Daoy (cell line): ENCODE results near the gene OR11H7. TPM values are rescaled to one million over a fixed set of nuclear protein-coding genes. Genes with fewer than 3 reads are reported as not detected.
"Not testable (repeated sequence)": the region's sequence is repeated elsewhere in the genome, so short reads cannot be mapped to it uniquely, and the experiment has no call there.

Experiments used
- DNase-seq: peaks from one replicate; pipeline ENCODE4 v3.0.0-alpha.2; 2015; ENCODE audit warnings: low read depth
- total RNA-seq: library from RNA; depleted of rRNA; stranded (reverse); fragments of >200 nt; shearing (Covaris generic); gene quantifications from 2 replicates; pipeline ENCODE4 v1.2.3, GENCODE V29; 2014; rRNA removed

Gene OR11H7
- not detected in 2 replicates for total RNA-seq

DNA sequence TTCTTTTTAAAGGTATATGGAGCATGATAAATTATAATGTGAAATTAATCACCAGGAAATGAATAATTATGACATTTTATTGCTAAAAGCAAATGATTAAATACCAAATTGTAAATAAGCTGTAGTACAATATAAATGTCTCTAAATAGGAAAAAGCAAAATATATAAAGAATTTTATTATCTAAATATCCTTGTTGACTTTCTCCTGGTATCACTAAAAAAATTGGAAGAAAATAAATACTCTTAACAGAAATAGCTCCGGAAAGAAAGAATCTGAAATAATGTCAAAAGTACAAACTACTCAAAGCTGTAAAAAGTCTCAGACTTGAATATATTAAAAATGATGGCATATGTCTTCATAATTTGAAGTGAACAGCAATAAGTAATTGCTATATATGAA, at the start of gene OR11H7:
OR11H7 (plus strand) TSS at position 301 of the 400 bp plus-strand sequence.
- no peak for DNase-seq

DNA sequence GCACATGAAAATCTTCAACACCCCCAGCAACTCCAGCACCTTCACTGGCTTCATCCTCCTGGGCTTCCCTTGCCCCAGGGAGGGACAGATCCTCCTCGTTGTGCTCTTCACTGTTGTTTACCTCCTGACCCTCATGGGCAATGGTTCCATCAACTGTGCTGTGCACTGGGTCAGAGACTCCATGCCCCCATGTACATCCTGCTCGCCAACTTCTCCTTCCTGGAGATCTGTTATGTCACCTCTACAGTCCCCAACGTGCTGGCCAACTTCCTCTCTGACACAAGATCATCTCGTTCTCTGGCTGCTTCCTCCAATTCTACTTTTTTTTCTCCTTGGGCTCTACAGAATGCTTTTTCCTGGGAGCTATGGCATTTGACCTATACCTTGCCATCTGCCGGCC, 49.6 kb upstream of the OR11H7 start:
- no peak for DNase-seq

DNA sequence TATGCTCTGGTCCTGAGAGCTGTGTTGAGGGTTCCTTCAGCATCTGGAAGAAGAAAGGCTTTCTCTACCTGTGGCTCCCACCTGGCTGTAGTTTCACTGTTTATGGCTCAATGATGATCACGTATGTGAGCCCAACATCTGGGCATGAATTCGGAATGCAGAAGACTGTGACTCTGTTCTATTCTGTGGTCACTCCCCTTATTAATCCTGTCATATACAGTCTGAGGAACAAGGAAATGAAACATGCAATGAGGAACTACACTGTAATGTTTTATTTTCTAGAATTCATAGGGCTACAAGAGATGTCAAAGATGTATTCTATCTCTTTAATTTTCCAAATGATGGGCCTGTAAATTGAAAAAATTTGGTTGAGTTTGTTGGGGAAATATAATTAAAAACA, 48.9 kb upstream of the OR11H7 start:
- DNase-seq = no peak

DNA sequence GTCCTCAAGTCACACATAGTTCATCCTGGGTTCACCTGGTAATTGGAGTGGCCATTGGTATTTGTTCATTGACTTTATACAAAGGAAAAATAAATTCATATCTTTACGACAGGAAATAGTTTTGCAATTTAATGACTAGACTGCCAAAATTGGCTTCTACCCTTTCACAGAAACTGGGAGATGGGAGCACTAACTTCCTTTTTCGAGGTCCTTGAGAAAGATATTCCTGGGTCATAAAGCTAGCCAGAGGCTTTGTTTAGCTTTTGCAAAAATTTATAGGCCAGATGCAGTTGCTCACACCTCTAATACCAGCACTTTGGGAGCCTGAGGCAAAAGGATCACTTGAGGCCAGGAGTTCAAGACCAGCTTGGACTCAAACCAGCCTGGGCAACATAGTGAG, 48.3 kb upstream of the OR11H7 start:
- no peak for DNase-seq

DNA sequence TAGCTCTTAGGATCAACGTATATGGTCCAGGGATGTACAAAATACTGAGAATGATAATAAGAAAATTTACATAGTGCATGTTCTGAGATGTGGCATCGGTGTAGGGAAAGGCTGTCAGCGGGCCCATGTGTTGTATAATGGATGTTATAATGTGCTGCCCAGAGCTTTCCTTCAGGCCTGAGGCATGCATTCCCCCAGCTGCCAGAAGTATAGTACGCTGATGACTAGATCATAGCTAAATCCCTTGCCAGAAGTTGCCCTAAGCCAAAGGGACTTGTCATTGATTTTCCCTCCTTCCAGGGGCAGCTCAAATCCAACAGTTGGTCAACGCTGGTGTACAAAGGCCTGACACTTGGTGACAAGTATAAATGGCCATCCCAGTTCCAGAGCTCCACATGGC, 44.6 kb upstream of the OR11H7 start:
- peak; percentile 34 for DNase-seq

DNA sequence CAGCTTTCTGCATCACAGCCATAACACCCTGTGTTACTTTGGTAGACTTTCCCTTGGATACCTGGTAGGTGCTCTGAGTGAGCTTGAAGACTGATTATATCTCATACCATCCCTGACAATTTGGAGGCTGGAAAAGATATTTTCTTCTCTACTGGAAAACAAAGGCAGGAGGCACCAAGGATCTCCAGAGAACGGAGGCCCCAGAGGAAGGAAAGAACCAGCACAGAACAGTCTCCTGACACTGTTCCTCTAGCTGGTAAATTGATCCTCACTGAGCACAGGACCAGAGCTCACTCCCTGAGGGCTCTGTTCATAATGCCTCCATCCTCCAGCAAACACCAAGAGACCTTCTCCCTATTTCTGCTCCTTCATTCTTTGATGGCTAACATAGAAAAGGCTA, 38.2 kb upstream of the OR11H7 start, which contains the start of gene OR11G2:
OR11G2 (plus strand) TSS at position 301 of the 400 bp plus-strand sequence. CDS start 6,542 bp downstream, outside the sequence.
- no peak for DNase-seq

DNA sequence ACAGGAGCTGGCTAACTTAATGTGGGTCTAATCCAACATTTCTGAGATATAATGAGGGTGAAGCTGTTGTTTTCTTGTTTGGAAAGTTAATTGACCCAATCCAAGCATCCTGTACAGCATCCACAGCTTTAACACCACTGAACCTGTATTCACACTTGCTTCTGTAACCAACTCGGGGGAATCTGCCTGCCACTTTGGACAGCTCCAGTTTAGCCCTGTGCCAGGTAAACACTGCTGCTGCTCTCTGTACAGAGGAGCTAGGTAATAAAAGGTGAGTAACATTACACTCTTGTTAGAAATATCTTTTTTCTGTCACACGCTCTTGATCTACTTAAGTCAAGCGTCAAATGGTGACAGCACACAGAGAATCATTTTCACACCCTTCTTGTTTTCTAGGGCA, 37.4 kb upstream of the OR11H7 start:
- DNase-seq = no peak

DNA sequence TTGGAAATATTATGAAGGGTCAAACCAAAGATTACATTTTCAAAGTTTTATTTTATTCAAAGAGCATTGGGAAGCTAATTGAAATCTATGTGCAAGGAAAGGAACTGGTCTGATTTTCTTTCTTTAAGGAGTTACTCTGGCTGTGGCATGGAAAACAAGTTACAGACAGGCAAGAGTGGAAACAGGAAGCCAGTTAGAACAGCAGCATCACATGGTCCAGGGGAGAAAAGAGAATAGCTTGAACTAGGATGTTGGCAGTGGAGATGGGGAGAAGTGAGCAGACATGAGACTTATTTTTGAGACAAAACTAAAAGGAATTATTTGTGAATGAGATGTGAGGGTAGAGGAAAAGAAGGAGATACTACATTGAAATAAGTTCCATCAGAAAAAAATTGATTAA, 34.7 kb upstream of the OR11H7 start:
- DNase-seq = no peak

DNA sequence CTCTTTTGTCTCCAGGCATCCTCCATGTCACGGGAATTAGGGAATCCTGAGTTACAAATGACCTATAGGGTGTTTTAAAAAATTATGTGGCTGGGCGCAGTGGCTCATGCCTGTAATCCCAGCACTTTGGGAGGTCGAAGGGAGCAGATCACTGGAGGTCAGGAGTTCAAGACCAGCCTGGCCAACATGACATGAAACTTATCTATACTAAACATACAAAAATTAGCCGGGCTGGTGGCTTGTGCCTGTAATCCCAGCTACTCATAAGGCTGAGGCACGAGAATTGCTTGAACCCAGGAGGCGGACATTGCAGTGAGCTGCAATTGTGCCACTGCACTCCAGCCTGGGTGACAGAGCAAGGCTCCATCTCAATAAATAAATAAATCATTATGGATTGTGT, 33.6 kb upstream of the OR11H7 start:
- not testable (repeated sequence) for DNase-seq

DNA sequence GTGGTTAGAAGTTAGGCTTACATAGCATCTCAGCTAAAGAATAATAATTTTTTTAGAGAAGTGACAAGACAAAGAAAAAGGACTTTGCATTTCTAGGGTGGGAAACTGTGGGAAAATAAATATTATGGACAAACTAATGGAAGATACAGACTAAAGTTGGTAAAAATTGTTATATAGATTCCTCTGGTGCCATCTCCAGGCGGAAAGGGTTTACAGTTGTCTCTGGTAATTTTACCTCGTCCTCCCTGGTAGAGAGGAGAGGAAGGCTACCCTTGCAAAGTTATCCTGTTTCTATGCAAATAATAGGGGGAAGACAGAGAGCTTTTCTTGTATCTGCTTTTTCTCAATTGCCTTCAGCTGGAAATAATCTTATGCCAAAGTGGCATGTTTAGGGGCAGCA, 32.9 kb upstream of the OR11H7 start:
- peak; percentile 20 for DNase-seq

DNA sequence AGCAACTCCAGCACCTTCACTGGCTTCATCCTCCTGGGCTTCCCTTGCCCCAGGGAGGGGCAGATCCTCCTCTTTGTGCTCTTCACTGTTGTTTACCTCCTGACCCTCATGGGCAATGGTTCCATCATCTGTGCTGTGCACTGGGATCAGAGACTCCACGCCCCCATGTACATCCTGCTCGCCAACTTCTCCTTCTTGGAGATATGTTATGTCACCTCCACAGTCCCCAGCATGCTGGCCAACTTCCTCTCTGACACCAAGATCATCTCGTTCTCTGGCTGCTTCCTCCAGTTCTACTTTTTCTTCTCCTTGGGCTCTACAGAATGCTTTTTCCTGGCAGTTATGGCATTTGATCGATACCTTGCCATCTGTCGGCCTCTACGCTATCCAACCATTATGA, 31.3 kb upstream of the OR11H7 start:
- DNase-seq = no peak

DNA sequence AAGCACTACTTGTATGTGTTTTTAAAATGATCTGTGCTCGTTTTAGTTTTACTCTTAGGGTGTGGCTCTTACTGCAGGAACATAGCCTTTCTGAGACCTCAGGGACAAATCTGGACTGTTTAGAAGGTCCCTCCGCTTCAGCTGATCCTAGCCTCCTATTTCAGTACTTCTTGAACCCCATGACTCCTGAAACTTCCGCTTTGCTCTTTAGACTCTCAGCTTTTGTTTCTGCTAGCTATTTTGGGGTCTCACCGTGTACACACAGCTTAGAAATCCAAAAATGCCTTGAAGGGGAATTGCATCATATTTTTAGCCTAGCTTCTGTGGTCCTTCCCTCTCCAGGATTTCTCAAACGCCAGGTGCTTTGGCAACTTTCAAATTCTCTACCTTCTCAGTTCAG, 29.8 kb upstream of the OR11H7 start:
- no peak for DNase-seq

DNA sequence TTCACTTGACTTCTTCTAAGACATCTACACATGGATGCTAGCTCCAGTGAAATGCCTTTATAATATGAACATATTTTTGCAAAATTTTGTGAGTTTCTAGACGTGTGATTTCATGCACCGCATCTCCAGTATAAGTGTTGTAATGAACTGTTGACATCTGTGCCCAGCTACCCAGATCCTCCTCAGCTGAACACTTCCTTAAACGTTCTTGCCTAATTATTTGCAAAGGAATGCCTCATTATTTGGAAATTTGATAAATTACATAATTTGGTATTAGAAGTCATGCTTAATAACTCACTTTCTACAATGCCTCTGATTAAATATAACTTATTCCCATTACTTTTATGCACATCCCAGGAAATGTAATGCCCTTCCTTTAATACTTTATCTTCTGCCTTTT, 24.1 kb upstream of the OR11H7 start:
- DNase-seq = no peak

DNA sequence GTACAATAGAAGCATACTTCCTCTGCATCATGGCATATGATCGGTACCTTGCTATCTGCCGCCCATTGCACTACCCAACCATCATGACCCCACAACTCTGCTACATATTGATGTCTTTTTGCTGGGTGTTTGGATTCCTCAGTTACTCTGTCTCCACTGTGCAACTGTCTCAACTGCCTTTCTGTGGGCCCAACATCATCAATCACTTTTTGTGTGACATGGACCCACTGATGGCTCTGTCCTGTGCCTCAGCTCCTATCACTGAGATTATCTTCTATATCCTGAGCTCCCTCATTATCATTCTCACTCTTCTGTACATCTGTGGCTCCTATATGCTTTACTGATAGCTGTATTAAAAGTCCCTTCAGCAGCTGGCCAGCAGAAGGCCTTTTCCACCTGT, 19.2 kb upstream of the OR11H7 start:
- no peak for DNase-seq

DNA sequence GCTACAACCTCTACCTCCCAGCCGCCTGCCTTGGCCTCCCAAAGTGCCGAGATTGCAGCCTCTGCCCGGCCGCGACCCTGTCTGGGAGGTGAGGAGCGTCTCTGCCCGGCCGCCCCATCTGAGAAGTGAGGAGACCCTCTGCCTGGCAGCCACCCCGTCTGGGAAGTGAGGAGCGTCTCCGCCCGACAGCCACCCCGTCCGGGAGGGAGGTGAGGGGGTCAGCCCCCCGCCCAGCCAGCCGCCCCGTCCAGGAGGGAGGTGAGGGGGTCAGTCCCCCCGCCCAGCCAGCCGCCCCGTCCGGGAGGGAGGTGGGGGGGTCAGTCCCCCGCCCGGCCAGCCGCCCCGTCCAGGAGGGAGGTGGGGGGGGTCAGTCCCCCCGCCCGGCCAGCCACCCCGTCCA, 16.4 kb upstream of the OR11H7 start:
- DNase-seq = not testable (repeated sequence)

DNA sequence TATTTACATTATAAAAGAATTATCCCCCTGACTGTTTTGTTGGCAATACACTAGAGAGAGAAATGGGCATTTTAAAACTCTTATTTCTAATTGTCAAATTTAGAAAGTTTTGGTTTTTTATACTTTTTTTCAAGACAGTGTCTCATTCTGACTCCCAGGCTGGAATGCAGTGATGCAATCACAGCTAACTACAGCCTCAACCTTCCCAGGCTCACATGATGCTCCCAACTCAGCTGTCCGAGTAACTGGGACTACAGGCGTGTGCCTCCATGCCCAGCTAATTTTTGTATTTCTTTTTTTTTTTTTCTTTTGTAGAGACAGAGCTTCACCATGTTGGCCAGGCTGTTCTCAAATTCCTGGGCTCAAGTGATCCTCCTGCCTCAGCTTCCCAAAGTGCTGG, 13.6 kb upstream of the OR11H7 start:
- DNase-seq = no peak

DNA sequence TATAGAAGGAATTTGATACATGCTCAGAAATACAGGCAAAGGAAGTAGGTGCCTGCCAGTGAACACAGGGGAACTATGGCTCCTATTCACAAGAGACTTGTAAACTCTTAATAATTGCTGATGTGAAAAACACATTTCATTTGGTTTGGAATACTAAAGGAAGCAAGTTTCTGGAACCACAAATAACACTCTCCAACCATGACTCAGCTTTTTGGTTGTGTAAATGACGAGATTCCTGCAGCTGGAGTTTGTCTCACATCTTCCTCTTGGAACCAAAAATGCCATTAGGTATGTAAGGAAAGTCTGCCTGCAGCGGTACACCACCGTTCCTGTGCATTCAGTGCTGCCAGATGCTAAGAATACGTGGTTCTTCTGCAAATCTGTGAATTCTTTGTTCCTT, 9.7 kb upstream of the OR11H7 start:
- DNase-seq = peak; percentile 42

DNA sequence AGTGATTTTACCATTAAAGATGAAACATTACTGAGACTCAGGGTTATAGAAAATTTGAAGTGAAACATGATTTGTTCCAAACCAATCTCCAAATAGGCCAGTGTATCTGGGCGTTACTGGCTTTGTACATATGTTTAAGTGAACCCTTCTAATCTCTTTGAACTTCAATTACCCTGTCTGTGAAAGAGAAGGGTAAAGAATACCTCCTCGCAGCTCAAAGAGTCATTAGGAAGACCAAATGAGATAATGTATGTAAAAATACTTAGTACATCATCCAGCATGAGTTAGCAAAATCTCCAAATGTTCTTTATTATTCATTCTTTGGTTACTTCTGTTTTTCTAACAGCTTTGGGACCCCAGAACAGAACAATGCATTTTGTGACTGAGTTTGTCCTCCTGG, 5.4 kb upstream of the OR11H7 start, which contains the start of gene OR11H6:
OR11H6 (plus strand) TSS at position 301 of the 400 bp plus-strand sequence; CDS start at position 301, 0 bp downstream.
- no peak for DNase-seq

DNA sequence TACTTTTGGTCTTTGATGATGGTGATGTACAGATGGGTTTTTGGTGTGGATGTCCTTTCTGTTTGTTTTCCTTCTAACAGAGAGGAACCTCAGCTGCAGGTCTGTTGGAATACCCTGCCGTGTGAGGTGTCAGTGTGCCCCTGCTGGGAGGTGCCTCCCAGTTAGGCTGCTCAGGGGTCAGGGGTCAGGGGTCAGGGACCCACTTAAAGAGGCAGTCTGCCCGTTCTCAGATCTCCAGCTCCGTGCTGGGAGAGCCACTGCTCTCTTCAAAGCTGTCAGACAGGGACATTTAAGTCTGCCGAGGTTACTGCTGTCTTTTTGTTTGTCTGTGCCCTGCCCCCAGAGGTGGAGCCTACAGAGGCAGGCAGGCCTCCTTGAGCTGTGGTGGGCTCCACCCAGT, 6.6 kb downstream of the OR11H7 start:
- not testable (repeated sequence) for DNase-seq

DNA sequence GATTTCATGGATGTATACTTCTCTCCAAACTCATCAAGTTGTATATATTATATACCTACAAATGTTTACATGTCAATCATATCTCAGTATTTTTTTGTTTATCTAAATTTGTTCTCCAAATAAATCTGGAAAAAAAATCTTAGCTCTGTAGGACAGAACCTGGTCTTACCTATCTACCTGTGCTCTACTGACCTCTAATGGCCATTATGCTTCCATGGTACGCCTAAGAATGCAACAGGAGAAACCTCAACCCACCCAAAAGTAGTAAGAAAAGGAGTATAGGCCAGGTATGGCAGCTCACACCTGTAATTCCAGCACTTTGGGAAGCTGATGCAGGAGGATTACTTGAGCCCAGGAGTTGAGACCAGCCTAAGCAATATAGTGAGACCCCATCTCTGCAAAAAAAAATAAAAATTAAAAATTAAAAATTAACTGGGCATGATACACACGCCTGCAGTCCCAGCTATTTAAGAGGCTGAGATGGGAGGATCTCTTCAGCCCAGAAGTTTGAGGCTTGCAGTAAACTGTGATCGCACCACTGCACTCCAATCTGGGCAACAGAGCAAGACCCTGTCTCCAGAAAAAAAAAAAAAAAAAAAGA, 19.0 kb downstream of the OR11H7 start:
- DNase-seq = peak; percentile 42

DNA sequence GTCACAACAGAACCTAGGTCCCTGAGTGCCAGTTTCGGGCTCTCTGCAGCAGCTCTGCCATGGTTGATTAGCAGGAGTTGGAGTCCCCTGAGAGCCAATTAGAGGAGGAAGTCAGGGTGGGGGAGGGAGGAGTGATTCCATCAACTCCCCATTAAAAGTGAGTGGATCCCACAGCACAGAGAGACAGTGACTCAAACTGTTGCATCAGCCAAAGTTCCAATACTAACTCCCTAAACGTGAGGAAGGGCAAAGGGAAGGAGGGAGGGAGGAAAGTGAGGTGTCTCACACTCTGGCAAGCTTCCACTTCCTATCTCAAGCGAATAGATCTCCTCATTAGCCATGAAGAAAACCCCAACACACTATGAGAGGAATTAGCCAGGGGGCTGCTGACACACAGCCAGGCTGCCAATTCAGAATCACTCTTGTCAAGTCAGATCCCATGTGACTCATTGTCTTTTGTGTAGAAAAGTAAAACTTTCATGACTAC, 33.9 kb downstream of the OR11H7 start:
- peak; percentile 92 for DNase-seq

DNA sequence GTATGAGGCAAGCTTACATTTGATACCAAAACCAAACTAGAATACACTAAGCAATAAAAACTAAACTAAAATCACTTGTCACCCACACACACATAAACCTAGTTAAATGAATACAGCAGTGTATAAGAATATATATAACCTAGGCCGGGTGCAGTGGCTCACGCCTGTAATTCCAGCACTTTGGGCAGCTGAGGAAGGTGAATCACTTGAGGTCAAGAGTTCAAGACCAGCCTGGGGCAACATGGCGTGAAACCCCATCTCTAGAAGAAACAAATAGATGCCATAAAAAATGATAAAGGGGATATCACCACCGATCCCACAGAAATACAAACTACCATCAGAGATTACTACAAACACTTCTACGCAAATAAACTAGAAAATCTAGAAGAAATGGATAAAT, 35.6 kb downstream of the OR11H7 start:
- peak; percentile 57 for DNase-seq

DNA sequence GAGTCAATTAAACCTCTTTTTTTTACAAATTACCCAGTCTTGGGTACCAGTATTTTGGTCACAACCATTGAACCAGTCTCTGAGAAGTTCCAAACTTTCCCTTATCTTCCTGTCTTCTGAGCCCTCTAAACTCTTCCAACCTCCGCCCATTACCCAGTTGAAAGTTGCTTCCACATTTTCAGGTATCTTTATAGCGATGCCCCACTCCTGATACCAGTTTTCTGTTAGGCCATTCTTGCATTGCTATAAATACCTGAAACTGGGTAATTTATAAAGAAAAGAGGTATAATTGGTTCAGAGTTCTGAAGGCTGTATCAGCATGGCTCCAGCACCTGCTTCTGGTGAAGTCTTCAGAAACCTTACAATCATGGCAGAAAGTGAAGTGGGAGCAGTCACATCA, 45.3 kb downstream of the OR11H7 start:
- no peak for DNase-seq

DNA sequence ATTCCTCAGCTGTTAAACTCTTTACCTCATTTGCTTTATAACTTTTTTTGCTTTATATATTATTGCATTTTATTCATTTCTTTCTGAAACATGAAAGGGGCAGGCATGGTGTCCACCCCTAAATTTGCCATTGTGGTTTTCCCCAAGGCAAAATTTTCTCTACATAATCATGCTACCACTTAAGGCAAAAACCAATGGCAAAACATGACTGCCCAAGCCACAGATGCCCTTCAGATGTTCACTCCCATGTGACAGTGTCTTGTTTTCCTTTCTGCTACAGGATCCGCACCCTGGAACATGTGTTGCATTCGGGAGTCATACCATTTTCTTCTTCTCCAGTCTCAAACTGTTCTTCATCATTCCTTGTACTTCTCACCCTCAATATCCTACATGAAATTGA, 48.6 kb downstream of the OR11H7 start:
- no peak for DNase-seq
